ENCODE measurements around the gene ERGIC1.

Gene ERGIC1

DNA sequence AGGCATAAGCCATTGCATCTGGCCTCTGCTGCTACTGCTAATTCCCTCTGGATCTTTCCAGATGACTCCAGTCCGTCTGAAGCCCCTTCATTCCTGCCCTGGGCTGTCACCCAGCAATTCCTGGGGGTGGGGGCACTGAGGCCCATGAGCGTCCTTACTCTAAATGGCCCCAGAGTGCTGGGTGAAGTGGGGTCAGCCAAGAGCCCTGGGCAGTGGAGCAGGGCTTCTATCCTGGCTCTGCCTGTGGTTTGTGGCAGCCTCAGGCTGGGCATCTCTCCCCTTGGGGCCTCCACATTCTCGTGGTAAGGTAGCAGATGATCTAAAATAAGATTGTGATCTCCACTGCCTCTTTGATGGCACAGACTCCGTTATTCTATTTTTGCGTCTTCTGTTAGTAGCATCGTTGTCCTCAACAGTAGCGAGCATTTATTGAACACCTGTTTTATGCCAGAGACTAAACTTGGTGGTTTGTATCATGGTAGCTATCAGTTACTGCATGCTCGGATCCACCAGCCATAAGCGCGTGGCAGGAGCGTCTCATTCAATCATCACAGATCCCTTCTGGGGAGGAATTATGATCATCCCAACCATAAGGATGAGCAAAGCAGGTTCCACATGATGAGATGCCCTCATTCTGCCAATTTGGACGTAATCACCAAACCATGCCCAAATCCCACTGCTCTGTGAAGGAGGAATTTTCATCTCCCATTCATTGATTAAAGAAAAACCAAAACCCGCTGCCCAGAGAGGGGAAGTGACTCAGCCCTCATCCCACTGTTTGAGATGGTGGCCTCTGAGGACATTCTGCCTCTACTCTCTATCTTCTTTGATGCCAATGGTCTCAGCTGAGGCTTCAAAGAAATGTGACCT lies 41.1 kb upstream of the ERGIC1 start:
- Histone ChIP-seq H3K36me3 (ENCODE audit: control insufficient read depth, low read depth, low read length) (no peaks in the 10 kb centered on the region), H3K4me3 (ENCODE audit: low read length) (no peak overlapping the region), H3K27me3 (ENCODE audit: control insufficient read depth, insufficient read depth, low read length) (no peaks in the 10 kb centered on the region), H3K9ac (ENCODE audit: low read length) (no peak overlapping the region), H3K27ac (ENCODE audit: low read length) (no peak overlapping the region), H3K4me1 (ENCODE audit: control insufficient read depth, low read depth, low read length) (peaks cover 12% of the 10 kb centered on the region), H3K9me3 (ENCODE audit: control insufficient read depth, low read depth, low read length) (no peaks in the 10 kb centered on the region)

DNA sequence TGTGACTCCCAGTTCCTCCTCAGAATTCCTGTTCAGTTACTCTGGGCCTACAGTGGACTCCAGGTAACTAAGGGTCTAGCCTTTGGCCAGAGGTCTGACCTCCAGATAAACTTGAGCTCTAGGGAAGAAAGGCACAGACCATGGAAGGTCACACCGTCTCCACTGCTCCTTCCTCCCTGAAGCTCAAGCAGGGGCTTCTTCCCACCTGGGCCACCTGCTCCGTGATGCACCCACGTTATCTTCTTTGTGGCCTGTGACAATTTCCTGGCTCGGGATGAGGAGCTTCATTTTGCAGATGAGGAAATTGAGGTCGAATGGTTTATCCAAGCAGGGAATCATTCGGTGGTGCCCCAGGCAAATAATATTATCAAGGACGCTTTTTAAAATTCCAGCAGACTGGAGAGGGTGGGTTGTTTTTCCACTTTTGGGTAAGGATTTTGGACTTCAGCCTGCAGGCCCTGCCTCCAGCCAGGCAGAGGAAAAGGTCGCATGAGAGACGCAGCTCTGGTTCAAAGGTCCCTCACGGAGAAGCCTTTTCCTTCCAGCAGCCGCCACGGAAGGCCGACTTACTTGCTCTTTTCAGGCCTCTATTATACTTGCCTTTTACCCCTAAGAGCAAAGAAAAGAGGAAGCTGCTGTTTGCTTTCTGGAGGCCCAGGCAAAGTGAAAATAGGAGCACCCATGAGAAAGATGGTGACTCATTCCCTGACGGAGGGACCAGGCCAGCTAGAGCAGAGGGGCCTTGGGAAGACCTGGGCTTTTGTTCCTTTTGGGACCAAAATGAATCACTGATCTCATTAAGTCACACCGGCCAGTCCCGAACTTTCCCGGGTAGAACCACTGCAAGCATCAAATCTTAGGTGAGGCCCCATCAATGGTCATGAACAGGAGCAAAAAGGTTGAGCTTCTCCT lies 40.2 kb upstream of the ERGIC1 start:
- peaks cover 12% of the 10 kb centered on the region for H3K4me1 ChIP-seq (ENCODE audit: control insufficient read depth, low read depth, low read length)

DNA sequence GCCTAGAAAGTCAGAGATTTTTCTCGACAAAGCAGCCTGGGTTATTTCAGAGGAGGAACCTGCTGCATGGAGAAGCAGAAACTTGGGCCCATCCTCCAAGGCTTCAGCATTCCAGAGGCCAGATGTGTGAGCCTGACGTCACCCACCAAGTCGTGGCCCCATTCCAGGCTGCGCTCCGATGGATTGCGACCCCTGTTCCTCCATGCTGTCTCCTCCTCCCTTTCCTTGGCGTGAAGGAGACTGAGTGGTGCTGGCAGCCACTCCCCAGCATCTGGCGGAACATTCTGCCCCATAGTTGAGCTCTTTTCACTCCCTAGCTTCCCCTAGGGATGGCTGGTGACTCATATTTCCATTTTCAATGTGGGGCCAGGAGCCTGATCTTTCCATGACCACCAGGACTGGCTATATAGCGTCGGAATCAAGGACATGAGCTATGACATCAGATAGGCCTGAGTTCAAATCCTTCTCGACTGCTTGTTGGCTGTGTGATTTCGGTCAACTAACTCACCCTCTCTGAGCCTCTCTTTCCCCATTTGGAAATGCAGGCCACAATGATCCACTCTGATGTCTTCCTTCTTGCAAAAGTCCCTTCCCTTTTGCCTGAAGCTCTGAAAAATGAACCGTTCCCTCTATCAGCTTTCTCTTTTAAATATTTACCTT lies 38.6 kb upstream of the ERGIC1 start:
- H3K27me3 ChIP-seq (ENCODE audit: control insufficient read depth, insufficient read depth, low read length) = no peaks in the 10 kb centered on the region
- H3K9ac ChIP-seq (ENCODE audit: low read length) = no peak overlapping the region
- H3K4me1 ChIP-seq (ENCODE audit: control insufficient read depth, low read depth, low read length) = peaks cover 4% of the 10 kb centered on the region
- H3K36me3 ChIP-seq (ENCODE audit: control insufficient read depth, low read depth, low read length) = no peaks in the 10 kb centered on the region
- H3K4me3 ChIP-seq (ENCODE audit: low read length) = no peak overlapping the region
- no peak overlapping the region for H3K27ac ChIP-seq (ENCODE audit: low read length)
- H3K9me3 ChIP-seq (ENCODE audit: control insufficient read depth, low read depth, low read length) = no peaks in the 10 kb centered on the region

More for the DNA sequence above, 40.2 kb upstream of the ERGIC1 start:
- H3K9me3 ChIP-seq (ENCODE audit: control insufficient read depth, low read depth, low read length) = no peaks in the 10 kb centered on the region
- H3K27me3 ChIP-seq (ENCODE audit: control insufficient read depth, insufficient read depth, low read length) = no peaks in the 10 kb centered on the region
- H3K36me3 ChIP-seq (ENCODE audit: control insufficient read depth, low read depth, low read length) = no peaks in the 10 kb centered on the region
- H3K27ac ChIP-seq (ENCODE audit: low read length) = no peak overlapping the region
- no peak overlapping the region for H3K9ac ChIP-seq (ENCODE audit: low read length)
- H3K4me3 ChIP-seq (ENCODE audit: low read length) = no peak overlapping the region

DNA sequence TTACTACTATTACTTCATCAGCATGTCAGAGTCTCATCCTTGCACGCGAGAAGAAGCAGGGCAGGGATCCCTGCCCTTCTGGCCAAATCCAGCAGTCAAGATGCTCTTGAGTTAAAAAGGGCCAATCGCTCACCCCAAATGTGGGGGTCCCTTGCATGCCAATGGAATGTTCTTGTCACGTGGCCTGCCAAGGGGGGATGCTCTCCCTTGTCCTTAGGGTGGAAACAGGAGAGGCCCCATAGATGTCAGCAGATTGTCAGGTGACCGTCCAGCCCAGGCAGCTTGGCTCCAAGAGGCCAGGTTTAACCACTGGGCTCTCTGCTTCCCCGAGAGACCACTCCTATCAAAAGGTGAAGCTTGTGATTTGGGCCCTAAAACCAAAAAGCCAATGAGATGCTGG lies 37.7 kb upstream of the ERGIC1 start:
- no peak overlapping the region for H3K9ac ChIP-seq (ENCODE audit: low read length)
- H3K27ac ChIP-seq (ENCODE audit: low read length) = no peak overlapping the region
- no peaks in the 10 kb centered on the region for H3K36me3 ChIP-seq (ENCODE audit: control insufficient read depth, low read depth, low read length)
- H3K4me1 ChIP-seq (ENCODE audit: control insufficient read depth, low read depth, low read length) = peaks cover 4% of the 10 kb centered on the region
- no peaks in the 10 kb centered on the region for H3K9me3 ChIP-seq (ENCODE audit: control insufficient read depth, low read depth, low read length)
- H3K27me3 ChIP-seq (ENCODE audit: control insufficient read depth, insufficient read depth, low read length) = no peaks in the 10 kb centered on the region
- H3K4me3 ChIP-seq (ENCODE audit: low read length) = no peak overlapping the region

DNA sequence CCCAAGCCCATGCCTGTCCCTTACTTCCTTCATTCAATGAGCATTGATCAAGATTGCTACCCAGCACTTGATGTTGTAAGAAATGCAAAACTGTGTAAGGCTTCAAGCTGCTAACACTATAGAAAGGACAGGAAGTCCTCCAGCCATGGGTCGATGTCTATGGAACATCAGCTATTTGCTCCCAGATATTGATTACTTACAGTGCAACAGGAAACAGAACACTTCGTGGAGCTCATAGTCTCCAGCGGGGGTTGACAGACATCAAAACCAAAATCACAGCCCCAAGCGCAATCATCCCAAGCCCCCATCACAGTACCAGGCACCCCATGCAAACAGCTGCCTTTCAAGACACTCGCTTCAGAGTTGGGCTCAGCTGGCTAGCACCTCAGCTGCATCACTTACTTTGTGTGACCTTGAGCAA lies 36.3 kb upstream of the ERGIC1 start:
- no peak overlapping the region for H3K9ac ChIP-seq (ENCODE audit: low read length)
- peaks cover 4% of the 10 kb centered on the region for H3K4me1 ChIP-seq (ENCODE audit: control insufficient read depth, low read depth, low read length)
- no peaks in the 10 kb centered on the region for H3K36me3 ChIP-seq (ENCODE audit: control insufficient read depth, low read depth, low read length)

DNA sequence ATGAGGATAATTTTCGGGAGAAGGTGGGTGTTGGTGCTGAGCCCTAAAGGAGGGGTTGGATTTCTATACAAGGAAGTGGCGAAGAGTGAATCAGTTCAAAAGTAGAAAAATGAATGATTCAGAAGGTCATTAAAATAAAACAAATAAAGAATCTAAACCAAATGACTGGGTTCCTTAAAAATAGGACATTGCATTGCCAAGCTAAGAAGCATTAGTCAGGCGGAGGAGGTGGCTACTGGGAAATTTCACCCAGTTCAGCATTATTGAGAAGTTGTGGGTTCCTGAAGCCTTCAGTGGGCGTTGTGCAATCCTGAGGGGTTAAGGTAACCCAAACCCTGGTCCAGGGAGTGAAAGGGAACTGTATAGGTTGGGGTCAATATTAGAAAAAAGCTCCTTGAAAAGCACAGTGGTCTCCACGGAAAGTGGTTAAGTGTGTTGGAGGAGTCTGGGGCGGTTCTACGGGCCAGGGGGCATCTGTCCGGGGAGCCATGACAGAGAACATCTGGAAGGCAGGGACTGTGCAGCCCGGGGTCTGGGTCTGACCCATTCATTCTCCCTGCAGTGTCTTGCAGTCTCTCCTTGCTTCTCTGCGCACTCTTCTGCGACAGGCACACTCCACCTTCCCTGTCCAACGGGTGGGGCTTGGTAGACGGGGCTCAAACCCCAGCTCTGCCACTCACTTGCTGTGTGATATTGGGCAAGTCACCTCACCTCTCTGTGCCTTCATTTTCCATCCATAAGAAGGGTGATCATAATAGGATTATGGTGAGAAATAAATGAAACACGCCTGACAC lies 35.4 kb upstream of the ERGIC1 start:
- no peak overlapping the region for H3K4me3 ChIP-seq (ENCODE audit: low read length)
- H3K4me1 ChIP-seq (ENCODE audit: control insufficient read depth, low read depth, low read length) = peaks cover 4% of the 10 kb centered on the region
- no peak overlapping the region for H3K9ac ChIP-seq (ENCODE audit: low read length)
- no peak overlapping the region for H3K27ac ChIP-seq (ENCODE audit: low read length)
- H3K36me3 ChIP-seq (ENCODE audit: control insufficient read depth, low read depth, low read length) = no peaks in the 10 kb centered on the region
- no peaks in the 10 kb centered on the region for H3K9me3 ChIP-seq (ENCODE audit: control insufficient read depth, low read depth, low read length)
- no peaks in the 10 kb centered on the region for H3K27me3 ChIP-seq (ENCODE audit: control insufficient read depth, insufficient read depth, low read length)

More for the DNA sequence above, 36.3 kb upstream of the ERGIC1 start:
- H3K27me3 ChIP-seq (ENCODE audit: control insufficient read depth, insufficient read depth, low read length) = no peaks in the 10 kb centered on the region
- no peak overlapping the region for H3K4me3 ChIP-seq (ENCODE audit: low read length)
- H3K9me3 ChIP-seq (ENCODE audit: control insufficient read depth, low read depth, low read length) = no peaks in the 10 kb centered on the region
- no peak overlapping the region for H3K27ac ChIP-seq (ENCODE audit: low read length)

DNA sequence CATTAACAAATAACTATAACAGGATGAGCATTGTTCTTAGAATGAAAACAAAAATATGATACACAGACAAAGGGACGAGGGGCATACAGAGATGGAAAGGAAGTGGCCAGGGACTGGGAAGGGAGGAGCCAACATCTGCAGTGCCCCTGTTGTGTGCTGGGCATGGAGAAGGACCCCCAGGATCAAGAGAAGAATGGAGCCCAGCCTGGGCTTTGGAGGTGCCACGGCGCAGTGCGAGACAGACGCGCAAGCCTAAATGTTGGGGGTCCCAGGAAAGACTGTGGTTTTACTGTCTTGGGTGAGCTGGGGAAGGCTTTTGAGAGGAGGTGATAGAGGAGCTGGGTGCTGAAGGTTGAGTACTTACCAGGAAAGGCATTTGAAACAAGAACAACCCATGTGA lies 34.6 kb upstream of the ERGIC1 start:
- Histone ChIP-seq H3K9me3 (ENCODE audit: control insufficient read depth, low read depth, low read length) (no peaks in the 10 kb centered on the region), H3K9ac (ENCODE audit: low read length) (no peak overlapping the region), H3K4me3 (ENCODE audit: low read length) (no peak overlapping the region), H3K27ac (ENCODE audit: low read length) (no peak overlapping the region), H3K36me3 (ENCODE audit: control insufficient read depth, low read depth, low read length) (no peaks in the 10 kb centered on the region), H3K4me1 (ENCODE audit: control insufficient read depth, low read depth, low read length) (peaks cover 4% of the 10 kb centered on the region), H3K27me3 (ENCODE audit: control insufficient read depth, insufficient read depth, low read length) (no peaks in the 10 kb centered on the region)

DNA sequence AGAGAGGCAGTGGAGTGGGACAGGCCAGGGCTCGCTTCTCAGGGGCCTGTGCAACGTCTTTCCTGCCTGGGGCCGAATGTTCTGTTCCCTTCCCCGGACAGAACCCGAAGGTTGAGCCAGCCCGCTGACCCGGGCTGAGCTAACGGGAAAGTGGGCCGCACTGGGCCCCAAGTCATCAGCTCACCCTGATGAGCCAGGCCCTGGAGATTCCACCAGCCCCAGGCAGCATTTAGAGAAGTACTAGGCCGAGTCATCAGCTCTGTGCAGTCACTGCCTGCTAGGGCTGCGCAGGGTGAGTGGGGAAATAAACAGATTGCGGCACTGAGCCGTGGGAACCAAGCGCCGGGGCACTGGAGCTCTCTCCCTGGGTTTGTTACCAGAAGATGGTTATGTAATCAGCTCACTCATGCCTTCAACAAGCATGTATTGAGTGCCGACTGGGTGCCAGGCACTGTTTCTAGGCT lies 33.9 kb upstream of the ERGIC1 start:
- Histone ChIP-seq H3K9ac (ENCODE audit: low read length) (no peak overlapping the region), H3K27me3 (ENCODE audit: control insufficient read depth, insufficient read depth, low read length) (no peaks in the 10 kb centered on the region), H3K27ac (ENCODE audit: low read length) (no peak overlapping the region), H3K4me1 (ENCODE audit: control insufficient read depth, low read depth, low read length) (peaks cover 4% of the 10 kb centered on the region), H3K36me3 (ENCODE audit: control insufficient read depth, low read depth, low read length) (no peaks in the 10 kb centered on the region), H3K9me3 (ENCODE audit: control insufficient read depth, low read depth, low read length) (no peaks in the 10 kb centered on the region), H3K4me3 (ENCODE audit: low read length) (no peak overlapping the region)

DNA sequence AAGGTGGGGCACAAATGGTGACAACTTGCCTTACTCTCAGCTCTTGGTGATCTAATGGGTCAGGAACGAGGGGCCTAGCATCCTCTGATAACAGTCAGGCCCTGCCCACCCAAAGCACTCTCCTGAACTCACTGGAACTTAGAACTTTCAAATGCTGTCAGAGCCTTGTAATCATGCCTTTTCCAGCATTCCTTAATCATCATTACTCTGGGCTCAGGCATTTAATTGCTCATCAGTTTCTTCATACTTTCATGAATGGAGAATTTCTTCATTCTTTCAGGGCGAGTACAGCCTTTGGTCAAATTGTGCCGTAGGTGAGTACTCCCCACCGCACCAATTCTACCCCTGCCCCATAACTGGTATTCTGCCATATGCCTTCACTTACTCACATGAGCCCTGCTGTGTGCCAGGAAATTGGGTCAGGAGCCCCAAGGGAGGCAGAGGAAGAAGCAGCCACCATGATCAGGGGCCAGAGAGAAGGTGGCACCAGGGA lies 32.8 kb upstream of the ERGIC1 start:
- Histone ChIP-seq H3K4me1 (ENCODE audit: control insufficient read depth, low read depth, low read length) (peaks cover 4% of the 10 kb centered on the region), H3K9ac (ENCODE audit: low read length) (no peak overlapping the region), H3K4me3 (ENCODE audit: low read length) (no peak overlapping the region), H3K9me3 (ENCODE audit: control insufficient read depth, low read depth, low read length) (no peaks in the 10 kb centered on the region), H3K27ac (ENCODE audit: low read length) (no peak overlapping the region), H3K27me3 (ENCODE audit: control insufficient read depth, insufficient read depth, low read length) (no peaks in the 10 kb centered on the region), H3K36me3 (ENCODE audit: control insufficient read depth, low read depth, low read length) (no peaks in the 10 kb centered on the region)

DNA sequence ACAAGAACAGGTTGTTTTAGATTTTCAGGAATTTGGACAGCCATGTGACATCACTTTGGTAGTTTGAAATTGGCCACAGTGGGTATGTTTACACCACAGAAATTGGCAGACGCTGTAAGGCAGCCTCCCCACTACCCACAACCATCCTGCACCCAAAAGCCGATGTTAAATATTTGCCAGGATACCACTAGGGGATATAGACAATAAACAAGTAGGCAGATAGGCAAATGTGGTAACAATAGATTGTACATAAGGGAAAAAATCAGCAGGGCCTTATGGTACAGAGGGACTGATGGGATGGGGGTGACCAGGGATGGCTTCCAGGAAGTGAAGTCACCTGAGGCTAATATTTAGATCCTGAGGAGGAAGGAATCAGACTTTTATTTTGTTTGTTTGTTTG lies 31.9 kb upstream of the ERGIC1 start:
- Histone ChIP-seq H3K9me3 (ENCODE audit: control insufficient read depth, low read depth, low read length) (no peaks in the 10 kb centered on the region), H3K27me3 (ENCODE audit: control insufficient read depth, insufficient read depth, low read length) (no peaks in the 10 kb centered on the region), H3K27ac (ENCODE audit: low read length) (no peak overlapping the region), H3K4me1 (ENCODE audit: control insufficient read depth, low read depth, low read length) (peaks cover 7% of the 10 kb centered on the region), H3K36me3 (ENCODE audit: control insufficient read depth, low read depth, low read length) (no peaks in the 10 kb centered on the region), H3K4me3 (ENCODE audit: low read length) (no peak overlapping the region), H3K9ac (ENCODE audit: low read length) (no peak overlapping the region)
